Measurements from ENCODE around the gene GREB1L. TPM values are rescaled to one million over a fixed set of nuclear protein-coding genes. Genes with fewer than 3 reads are reported as not detected.
"Not testable (repeated sequence)": the region's sequence is repeated elsewhere in the genome, so short reads cannot be mapped to it uniquely, and the experiment has no call there.

Gene GREB1L
- polyA plus RNA-seq, 3 donors from 2014 or later, result 0.21 TPM; not detected in 2

GRCh38 chr18:21272016-21272579 is 30.1 kb downstream of the GREB1L start:
- Mint-ChIP-seq H3K9me3 (peaks cover 0 to 2% (median 0%) of the 10 kb centered on the region in 6 donors), H3K36me3 (no peaks in the 10 kb centered on the region), H3K4me1 (no peaks in the 10 kb centered on the region), H3K27ac (no peak overlapping the region), H3K27me3 (ENCODE audit: low read depth in 3 of 3) (peaks cover 0 to 3% (median 0%) of the 10 kb centered on the region in 3 donors), H3K4me3 (no peak overlapping the region)
- DNase-seq, result no peak

DNA sequence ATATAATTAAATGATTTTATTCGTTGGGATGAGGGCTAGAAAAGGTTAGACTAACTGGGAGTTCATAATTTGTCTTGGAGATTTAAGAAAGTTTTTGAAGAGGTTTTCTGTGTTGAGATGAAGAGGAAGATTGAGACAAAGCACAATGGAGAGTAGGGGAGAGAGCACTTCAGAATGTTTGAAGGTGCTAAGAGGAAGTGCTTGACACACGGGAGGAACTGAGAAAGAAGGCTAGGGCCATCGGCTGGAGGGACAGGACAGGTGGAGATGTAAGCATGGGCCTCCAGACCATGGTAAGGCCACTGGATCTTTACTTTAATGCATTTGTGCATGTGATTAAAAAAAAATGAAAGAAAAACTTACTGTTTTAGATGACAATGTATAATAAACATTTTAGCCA is 31.5 kb downstream of the GREB1L start:
- H3K9me3 Mint-ChIP-seq, result peaks cover 0 to 2% (median 0%) of the 10 kb centered on the region in 6 donors
- H3K4me3 Mint-ChIP-seq, result no peak overlapping the region
- no peak overlapping the region for H3K27ac Mint-ChIP-seq
- DNase-seq, result no peak
- H3K4me1 Mint-ChIP-seq, result no peaks in the 10 kb centered on the region
- peaks cover 0 to 3% (median 0%) of the 10 kb centered on the region in 3 donors for H3K36me3 Mint-ChIP-seq
- H3K27me3 Mint-ChIP-seq (ENCODE audit: low read depth in 3 of 3), result peaks cover 0 to 2% (median 0%) of the 10 kb centered on the region in 3 donors

DNA sequence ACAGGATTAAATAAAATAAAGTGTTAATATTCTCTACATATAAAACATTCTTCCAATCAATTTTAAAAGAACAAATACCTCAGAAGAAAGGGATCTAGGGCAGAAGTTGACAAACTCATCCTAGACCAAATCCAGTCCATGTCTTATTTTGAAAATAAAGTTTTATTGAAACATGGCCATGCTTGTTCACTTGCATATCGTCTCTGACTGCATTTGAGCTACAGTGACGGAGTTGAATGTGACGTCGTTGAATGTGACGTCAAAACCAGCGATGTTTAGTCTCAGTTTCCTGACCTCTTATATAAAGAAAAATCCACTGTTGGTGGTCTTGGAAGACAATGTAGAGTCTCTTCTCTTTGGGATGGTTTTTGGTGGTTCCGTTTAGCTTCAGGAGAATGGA is 33.6 kb downstream of the GREB1L start:
- Mint-ChIP-seq H3K4me1 (no peaks in the 10 kb centered on the region), H3K9me3 (peaks cover 0 to 3% (median 0%) of the 10 kb centered on the region in 6 donors), H3K36me3 (peaks cover 0 to 3% (median 0%) of the 10 kb centered on the region in 3 donors), H3K27ac (no peak overlapping the region), H3K27me3 (ENCODE audit: low read depth in 3 of 3) (peaks cover 0 to 2% (median 0%) of the 10 kb centered on the region in 3 donors), H3K4me3 (no peak overlapping the region)
- DNase-seq, result no peak

DNA sequence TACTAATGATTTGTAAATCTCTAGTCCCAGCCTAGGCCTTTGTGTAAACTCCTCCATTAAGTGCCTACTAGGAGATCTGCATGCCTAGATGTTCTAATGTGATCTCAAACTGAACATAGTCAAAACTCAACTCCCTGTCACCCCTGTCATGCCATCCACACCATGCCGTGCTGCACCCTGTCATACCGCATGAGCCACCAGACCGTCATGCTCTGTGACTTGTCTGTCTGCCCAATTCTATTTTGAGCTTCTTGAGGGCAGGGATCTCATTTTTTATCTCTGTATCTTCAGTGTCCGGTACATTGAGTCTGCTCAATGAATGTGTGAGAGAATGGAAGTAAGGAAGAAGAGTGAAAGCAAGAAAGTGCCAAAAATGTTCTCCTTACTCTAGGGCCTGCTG is 35.5 kb downstream of the GREB1L start:
- Mint-ChIP-seq H3K4me1 (no peaks in the 10 kb centered on the region), H3K27ac (no peak overlapping the region), H3K9me3 (peaks cover 0 to 3% (median 0%) of the 10 kb centered on the region in 6 donors), H3K4me3 (no peak overlapping the region), H3K27me3 (ENCODE audit: low read depth in 3 of 3) (peaks cover 0 to 2% (median 0%) of the 10 kb centered on the region in 3 donors), H3K36me3 (peaks cover 0 to 3% (median 0%) of the 10 kb centered on the region in 3 donors)
- DNase-seq, result no peak

DNA sequence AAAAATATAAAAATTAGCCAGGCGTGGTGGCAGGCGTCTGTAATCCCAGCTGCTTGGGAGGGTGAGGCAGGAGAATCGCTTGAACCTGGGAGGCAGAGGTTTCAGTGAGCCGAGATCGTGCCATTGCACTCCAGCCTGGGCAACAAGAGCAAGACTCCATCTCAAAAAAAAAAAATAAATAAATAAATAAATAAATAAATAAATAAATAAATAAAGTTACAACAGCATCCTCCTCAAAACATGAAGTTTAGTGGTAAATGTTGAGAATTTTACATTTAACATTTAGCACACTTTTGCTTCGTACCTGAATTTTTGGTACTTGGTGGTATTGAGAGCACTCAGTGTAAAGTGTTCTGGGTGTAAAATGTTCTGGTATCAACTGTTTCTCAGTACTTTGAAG is 36.2 kb downstream of the GREB1L start:
- not testable (repeated sequence) for H3K27me3 Mint-ChIP-seq (ENCODE audit: low read depth in 3 of 3); DNase-seq; H3K4me3 Mint-ChIP-seq; H3K4me1 Mint-ChIP-seq; H3K9me3 Mint-ChIP-seq; H3K36me3 Mint-ChIP-seq; H3K27ac Mint-ChIP-seq

DNA sequence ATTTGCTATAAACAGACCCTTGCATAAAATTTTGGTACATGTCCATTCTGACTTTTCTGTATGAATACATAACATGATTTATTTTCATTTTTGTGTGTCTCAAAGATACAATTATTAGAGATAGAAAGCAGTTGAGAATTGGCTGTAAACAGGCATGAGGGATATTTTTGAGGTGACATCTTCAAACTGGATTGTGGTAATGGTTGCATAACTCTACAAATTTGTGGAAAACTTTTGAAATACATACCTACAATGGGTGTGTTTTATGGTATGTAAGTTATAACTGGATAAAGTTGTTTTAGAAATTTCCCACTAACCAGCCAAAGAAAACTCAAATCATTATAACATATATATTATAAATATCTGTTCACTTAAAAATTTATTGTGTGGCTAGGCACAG is 39.6 kb downstream of the GREB1L start:
- Mint-ChIP-seq H3K4me3 (no peak overlapping the region), H3K9me3 (peaks cover 0 to 3% (median 0%) of the 10 kb centered on the region in 6 donors), H3K4me1 (no peaks in the 10 kb centered on the region), H3K36me3 (peaks cover 0 to 3% (median 0%) of the 10 kb centered on the region in 3 donors), H3K27me3 (ENCODE audit: low read depth in 3 of 3) (peaks cover 0 to 2% (median 2%) of the 10 kb centered on the region in 3 donors), H3K27ac (no peak overlapping the region)
- DNase-seq, result no peak

DNA sequence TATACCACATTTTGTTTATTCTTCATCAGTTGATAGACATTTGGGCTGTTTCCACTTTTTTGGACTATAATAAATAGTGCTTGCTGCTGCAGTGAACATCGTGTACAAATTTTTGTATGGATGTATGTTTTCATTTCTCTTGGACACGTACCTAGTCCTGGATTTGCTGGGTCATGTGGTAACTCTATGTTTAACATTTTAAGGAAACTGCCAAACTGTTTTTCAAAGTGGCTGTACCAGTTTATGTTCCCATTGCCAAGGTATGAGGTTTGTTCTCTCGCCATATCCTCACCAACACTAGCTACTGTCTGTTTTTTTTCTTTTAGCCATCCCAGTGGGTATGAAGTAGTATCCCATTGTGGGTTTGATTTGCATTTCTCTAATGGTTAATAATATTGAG is 42.5 kb downstream of the GREB1L start:
- no peak overlapping the region for H3K4me3 Mint-ChIP-seq
- no peak for DNase-seq
- H3K27ac Mint-ChIP-seq, result no peak overlapping the region
- H3K36me3 Mint-ChIP-seq, result no peaks in the 10 kb centered on the region
- peaks cover 0 to 3% (median 0%) of the 10 kb centered on the region in 6 donors for H3K9me3 Mint-ChIP-seq
- H3K4me1 Mint-ChIP-seq, result no peaks in the 10 kb centered on the region
- peaks cover 0 to 2% (median 0%) of the 10 kb centered on the region in 3 donors for H3K27me3 Mint-ChIP-seq (ENCODE audit: low read depth in 3 of 3)

DNA sequence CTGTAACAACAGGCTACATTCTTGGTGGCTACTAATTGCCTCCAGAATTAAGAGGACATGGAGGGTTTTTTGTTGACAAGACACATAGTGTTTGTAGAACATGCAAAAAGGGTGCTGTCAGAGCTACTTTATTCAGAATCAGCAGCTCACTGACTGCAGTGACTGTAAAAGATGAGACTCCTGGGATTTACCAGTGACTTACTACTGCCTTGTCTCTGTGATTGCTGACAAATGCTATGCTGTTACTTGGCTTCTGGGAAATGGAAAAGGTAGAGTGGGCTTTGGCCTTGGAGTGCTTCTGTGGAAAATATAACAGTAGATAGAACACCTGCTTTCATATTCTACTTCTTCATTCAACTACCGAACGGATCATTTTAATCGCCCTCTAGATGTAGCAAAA is 47.8 kb downstream of the GREB1L start:
- Mint-ChIP-seq H3K9me3 (peaks cover 0 to 3% (median 0%) of the 10 kb centered on the region in 6 donors), H3K27ac (no peak overlapping the region), H3K27me3 (ENCODE audit: low read depth in 3 of 3) (peaks cover 2 to 3% (median 3%) of the 10 kb centered on the region in 3 donors), H3K4me3 (no peak overlapping the region), H3K36me3 (no peaks in the 10 kb centered on the region), H3K4me1 (no peaks in the 10 kb centered on the region)
- DNase-seq, result no peak

DNA sequence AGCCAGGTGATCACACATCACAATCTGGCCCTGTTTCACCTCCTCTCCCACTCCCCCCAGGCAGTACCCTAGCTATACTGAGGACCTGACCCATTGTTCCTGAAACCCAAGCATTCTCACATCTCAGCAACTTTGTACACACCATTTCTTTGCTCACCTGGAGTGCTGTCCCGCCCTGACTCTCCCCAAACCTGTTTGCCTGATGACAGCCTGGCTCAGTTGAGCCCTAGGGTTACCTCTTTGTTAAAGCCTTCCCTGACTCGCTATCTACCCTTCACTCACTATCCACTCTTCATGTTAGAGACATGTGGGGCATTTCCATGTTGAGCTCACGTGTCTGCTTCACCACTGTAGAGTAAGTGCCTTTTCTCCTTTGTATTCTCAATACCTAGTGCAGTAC is 49.1 kb downstream of the GREB1L start:
- H3K36me3 Mint-ChIP-seq, result no peaks in the 10 kb centered on the region
- H3K27me3 Mint-ChIP-seq (ENCODE audit: low read depth in 3 of 3), result peaks cover 2 to 3% (median 3%) of the 10 kb centered on the region in 3 donors
- peaks cover 0 to 7% (median 0%) of the 10 kb centered on the region in 6 donors for H3K9me3 Mint-ChIP-seq
- DNase-seq, result no peak
- H3K27ac Mint-ChIP-seq, result no peak overlapping the region
- H3K4me1 Mint-ChIP-seq, result no peaks in the 10 kb centered on the region
- H3K4me3 Mint-ChIP-seq, result no peak overlapping the region

- H3K4me3 Mint-ChIP-seq, result no peak overlapping the region
- no peaks in the 10 kb centered on the region for H3K36me3 Mint-ChIP-seq
- H3K27me3 Mint-ChIP-seq (ENCODE audit: low read depth in 3 of 3), result peaks cover 2 to 6% (median 3%) of the 10 kb centered on the region in 3 donors
- H3K27ac Mint-ChIP-seq, result no peak overlapping the region
- H3K9me3 Mint-ChIP-seq, result peaks cover 0 to 8% (median 0%) of the 10 kb centered on the region in 6 donors
- no peaks in the 10 kb centered on the region for H3K4me1 Mint-ChIP-seq
- DNase-seq, result no peak
Observed at GRCh38 chr18:21293479-21293878, 51.4 kb downstream of the GREB1L start.

DNA sequence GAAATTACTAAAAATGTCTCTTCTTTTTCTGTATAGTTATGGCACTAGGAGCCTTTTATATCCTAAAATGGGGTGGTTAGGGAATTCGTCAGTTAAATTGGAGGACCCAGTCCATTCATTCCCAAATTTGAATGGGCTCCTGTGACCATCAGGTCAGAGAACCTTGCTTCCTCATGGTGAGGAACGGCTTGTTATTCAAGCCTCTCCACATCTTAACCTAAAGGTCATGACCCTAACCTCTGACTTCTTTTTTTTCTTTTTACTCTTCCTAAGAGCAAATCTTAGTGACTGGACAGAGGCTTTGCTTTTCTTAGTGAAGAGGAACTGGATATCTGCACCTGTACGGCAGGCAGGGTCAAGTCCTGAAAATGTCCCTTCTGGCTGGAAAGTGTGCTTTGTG is 53.1 kb downstream of the GREB1L start:
- no peak for DNase-seq
- no peaks in the 10 kb centered on the region for H3K36me3 Mint-ChIP-seq
- H3K27ac Mint-ChIP-seq, result no peak overlapping the region
- H3K4me3 Mint-ChIP-seq, result no peak overlapping the region
- H3K4me1 Mint-ChIP-seq, result no peaks in the 10 kb centered on the region
- peaks cover 0 to 8% (median under 1%) of the 10 kb centered on the region in 6 donors for H3K9me3 Mint-ChIP-seq
- H3K27me3 Mint-ChIP-seq (ENCODE audit: low read depth in 3 of 3), result peaks cover 2 to 5% (median 3%) of the 10 kb centered on the region in 3 donors

DNA sequence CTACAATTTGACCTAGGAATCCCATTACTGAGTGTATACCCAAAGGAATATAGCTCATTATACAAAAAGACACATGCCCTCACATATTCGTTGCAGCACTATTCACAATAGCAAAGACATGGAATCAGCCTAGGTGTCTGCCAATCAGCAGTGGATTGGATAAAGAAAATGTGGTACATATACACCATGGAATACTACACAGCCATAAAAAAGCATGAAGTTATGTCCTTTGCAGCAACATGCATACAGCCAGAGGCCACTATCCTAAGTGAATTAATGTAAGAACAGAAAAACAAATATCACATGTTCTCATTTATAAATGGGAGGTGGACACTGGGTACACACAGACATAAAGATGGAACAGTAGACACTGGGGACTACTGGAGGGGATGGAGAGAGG is 54.0 kb downstream of the GREB1L start:
- Mint-ChIP-seq H3K4me1 (no peaks in the 10 kb centered on the region), H3K27ac (no peak overlapping the region), H3K4me3 (no peak overlapping the region), H3K27me3 (ENCODE audit: low read depth in 3 of 3) (peaks cover 2 to 7% (median 4%) of the 10 kb centered on the region in 3 donors), H3K9me3 (peaks cover 0 to 8% (median under 1%) of the 10 kb centered on the region in 6 donors), H3K36me3 (no peaks in the 10 kb centered on the region)
- DNase-seq, result no peak

DNA sequence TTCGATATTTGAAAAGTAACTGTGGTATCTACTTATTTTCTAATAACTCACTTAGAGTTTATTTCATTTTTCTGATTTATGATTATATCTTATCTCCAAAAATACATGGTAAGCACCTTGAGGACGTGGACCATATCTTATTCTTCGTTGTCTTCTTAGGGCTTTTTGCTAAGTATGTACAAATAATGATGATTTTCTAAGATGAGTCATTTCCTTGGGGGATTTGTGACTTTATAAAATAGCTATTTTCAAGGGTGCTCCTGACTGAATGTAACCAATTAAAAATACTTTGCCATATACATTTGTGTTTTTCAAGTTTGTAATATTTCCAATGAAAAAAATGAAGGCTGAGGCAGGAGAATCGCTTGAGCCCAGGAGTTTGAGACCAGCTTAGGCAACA is 56.3 kb downstream of the GREB1L start:
- no peaks in the 10 kb centered on the region for H3K36me3 Mint-ChIP-seq
- H3K4me3 Mint-ChIP-seq, result no peak overlapping the region
- peaks cover 0 to 5% (median under 1%) of the 10 kb centered on the region in 6 donors for H3K9me3 Mint-ChIP-seq
- H3K27ac Mint-ChIP-seq, result no peak overlapping the region
- H3K27me3 Mint-ChIP-seq (ENCODE audit: low read depth in 3 of 3), result peaks cover 2 to 7% (median 6%) of the 10 kb centered on the region in 3 donors
- DNase-seq, result no peak
- H3K4me1 Mint-ChIP-seq, result no peaks in the 10 kb centered on the region

DNA sequence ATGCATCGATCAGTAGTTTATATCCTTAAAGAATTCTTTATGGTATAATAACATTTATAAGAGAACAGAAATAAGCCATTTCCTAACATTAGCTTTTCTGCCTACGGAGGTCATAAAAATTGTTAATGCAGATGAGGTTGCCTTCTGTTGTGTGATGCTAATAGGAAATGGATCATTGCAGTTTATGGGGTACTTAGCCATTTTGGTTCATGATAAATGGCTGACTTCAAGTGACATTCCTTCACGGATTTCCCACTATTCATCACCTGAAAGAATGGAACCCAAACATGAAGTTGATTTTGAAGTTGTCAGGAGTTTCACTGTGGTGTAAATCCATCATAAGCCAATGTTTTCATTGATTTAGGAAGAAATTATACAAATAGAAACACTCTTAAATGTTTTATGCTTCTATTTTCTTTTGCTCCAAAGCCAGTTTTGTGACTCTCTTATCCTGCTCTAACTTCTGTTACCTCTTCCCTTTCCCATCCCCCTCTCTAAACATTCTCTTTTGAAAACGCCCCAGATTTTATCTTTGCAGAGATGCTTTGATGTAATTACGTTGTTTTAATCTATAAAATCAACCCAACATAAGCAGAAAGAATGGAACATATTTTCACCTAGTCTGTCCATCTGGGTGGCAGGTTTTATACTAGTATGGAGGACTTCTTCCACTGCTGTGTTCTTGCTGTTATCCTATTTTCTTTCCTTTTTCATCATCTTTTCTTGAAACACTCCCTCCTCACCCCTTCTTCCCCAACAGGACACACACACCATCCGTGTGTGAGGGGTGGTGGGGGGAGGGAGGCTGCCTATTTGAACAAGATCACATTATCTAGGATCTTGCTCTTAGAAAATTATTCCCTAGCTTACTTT is 58.2 kb downstream of the GREB1L start:
- H3K9me3 Mint-ChIP-seq, result peaks cover 0 to 5% (median under 1%) of the 10 kb centered on the region in 6 donors
- no peak overlapping the region for H3K27ac Mint-ChIP-seq
- H3K4me3 Mint-ChIP-seq, result no peak overlapping the region
- H3K36me3 Mint-ChIP-seq, result no peaks in the 10 kb centered on the region
- no peaks in the 10 kb centered on the region for H3K4me1 Mint-ChIP-seq
- DNase-seq, result no peak
- peaks cover 0 to 7% (median 6%) of the 10 kb centered on the region in 3 donors for H3K27me3 Mint-ChIP-seq (ENCODE audit: low read depth in 3 of 3)

All from immature natural killer cell (primary cell).